ENCODE data around the gene ADCK1. TPM values are rescaled to one million over a fixed set of nuclear protein-coding genes. Genes with fewer than 3 reads are reported as not detected.

ADCK1 gene
- total RNA-seq, 4 donors from 2014 or later = 3.8 to 11.1 (median 6.8) TPM

GRCh38 chr14:77864085-77864484 is 64.2 kb downstream of the ADCK1 start:
- no peak for TF ChIP-seq POLR2A (IDR thresholded peaks at IDR 0.05)
- no peak for TF ChIP-seq CTCF (IDR thresholded peaks at IDR 0.05)
- no peak for TF ChIP-seq POLR2AphosphoS5 (IDR thresholded peaks at IDR 0.05)
- no peak overlapping the region for H3K4me3 ChIP-seq
- 67 to 80% methylated on average over 2 to 6 of the region's 6 CpGs for WGBS, 2 donors (ENCODE audit: low coverage in 1 of 2)
- H3K27ac ChIP-seq = no peak overlapping the region
- H3K9me3 ChIP-seq = no peaks in the 10 kb centered on the region
- H3K27me3 ChIP-seq = no peaks in the 10 kb centered on the region
- H3K4me1 ChIP-seq = no peaks in the 10 kb centered on the region
- peaks cover 0 to 33% of the 10 kb centered on the region in 2 donors for H3K36me3 ChIP-seq
- ATAC-seq = no peak

DNA sequence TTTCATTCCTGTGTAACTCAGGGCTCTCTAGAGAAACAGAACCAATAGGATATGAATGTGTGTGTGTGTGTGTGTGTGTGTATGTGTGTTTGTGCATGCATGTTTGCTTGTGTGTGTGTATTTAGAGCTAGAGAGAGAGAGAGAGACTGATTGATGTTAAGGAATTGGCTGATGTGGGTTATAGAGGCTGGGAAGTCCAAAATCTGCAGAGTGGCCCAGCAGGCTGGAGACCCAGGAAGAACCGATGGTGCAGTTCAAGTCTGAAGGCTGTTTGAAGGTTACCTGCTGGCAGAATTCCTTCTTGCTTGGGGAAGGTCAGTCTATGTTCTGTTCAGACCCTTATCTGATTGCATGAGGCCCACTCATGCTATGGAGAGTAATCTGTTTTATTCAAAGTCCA is 64.7 kb downstream of the ADCK1 start:
- WGBS, 2 donors (ENCODE audit: low coverage in 1 of 2) = 89 to 100% methylated on average over 1 of the region's 1 CpG

GRCh38 chr14:77865455-77865854 is 65.5 kb downstream of the ADCK1 start:
- peaks cover 0 to 25% of the 10 kb centered on the region in 2 donors for H3K36me3 ChIP-seq
- no peaks in the 10 kb centered on the region for H3K27me3 ChIP-seq
- no peak for ATAC-seq
- H3K27ac ChIP-seq = no peak overlapping the region
- no peaks in the 10 kb centered on the region for H3K9me3 ChIP-seq
- H3K4me3 ChIP-seq = no peak overlapping the region
- WGBS, 2 donors (ENCODE audit: low coverage in 1 of 2) = 96 to 98% methylated on average over 5 to 6 of the region's 6 CpGs
- no peaks in the 10 kb centered on the region for H3K4me1 ChIP-seq
- no peak for TF ChIP-seq EP300 (IDR thresholded peaks at IDR 0.05)
- TF ChIP-seq POLR2AphosphoS5 (IDR thresholded peaks at IDR 0.05) = no peak
- TF ChIP-seq CTCF (IDR thresholded peaks at IDR 0.05) = no peak
- no peak for TF ChIP-seq POLR2A (IDR thresholded peaks at IDR 0.05)

More for the DNA sequence above, 64.7 kb downstream of the ADCK1 start:
- Histone ChIP-seq H3K4me1 (no peaks in the 10 kb centered on the region), H3K36me3 (peaks cover 0 to 28% of the 10 kb centered on the region in 2 donors), H3K9me3 (no peaks in the 10 kb centered on the region), H3K27me3 (no peaks in the 10 kb centered on the region), H3K4me3 (no peak overlapping the region), H3K27ac (no peak overlapping the region)
- no peak for ATAC-seq
- no peak for TF ChIP-seq POLR2A (IDR thresholded peaks at IDR 0.05)
- TF ChIP-seq POLR2AphosphoS5 (IDR thresholded peaks at IDR 0.05) = no peak
- TF ChIP-seq CTCF (IDR thresholded peaks at IDR 0.05) = no peak
- no peak for TF ChIP-seq EP300 (IDR thresholded peaks at IDR 0.05)

DNA sequence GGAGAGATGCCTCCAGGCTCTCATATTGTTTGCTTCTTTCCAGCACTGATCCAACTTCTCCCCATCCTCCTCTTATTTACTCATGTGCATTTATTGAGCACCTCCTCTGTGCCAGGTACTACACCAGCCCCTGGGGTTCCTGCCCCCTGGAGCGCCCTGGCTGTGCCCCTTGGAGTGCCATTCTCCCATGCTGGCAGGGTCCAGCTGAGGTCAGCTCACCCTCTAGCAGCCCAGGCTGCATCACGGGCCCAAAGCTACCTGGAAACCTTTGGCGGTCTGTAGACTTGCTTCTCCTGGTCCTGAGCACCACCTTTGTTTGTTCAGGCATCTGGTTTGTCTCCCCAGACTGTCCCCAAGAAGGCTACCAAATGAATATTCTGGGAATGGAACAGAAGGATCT is 67.0 kb downstream of the ADCK1 start:
- TF ChIP-seq EP300 (IDR thresholded peaks at IDR 0.05) = no peak
- no peak for TF ChIP-seq CTCF (IDR thresholded peaks at IDR 0.05)
- TF ChIP-seq POLR2A (IDR thresholded peaks at IDR 0.05) = no peak
- TF ChIP-seq POLR2AphosphoS5 (IDR thresholded peaks at IDR 0.05) = no peak

DNA sequence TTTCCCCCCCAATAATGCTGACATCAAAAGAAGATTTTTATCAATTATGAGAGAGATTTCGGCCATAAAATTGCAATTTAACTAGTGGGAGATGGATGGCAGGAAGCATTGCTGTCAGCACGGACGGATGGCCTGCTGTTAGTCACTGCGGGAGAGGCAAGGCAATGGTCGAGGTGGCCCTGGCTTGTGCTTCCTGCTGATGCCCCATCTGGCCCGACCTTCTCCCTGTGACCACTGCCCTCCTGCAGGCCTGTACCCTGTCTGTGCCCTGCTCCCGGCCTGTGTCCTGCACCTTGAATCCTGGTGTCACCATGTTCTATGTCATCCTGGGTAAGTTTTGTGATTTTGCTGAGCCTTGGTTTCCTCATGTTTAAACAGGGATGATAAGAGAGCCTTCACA is 67.6 kb downstream of the ADCK1 start:
- Histone ChIP-seq H3K9me3 (no peaks in the 10 kb centered on the region), H3K27me3 (no peaks in the 10 kb centered on the region), H3K27ac (no peak overlapping the region), H3K4me3 (no peak overlapping the region), H3K36me3 (peaks cover 0 to 30% of the 10 kb centered on the region in 2 donors), H3K4me1 (no peaks in the 10 kb centered on the region)
- WGBS, 2 donors (ENCODE audit: low coverage in 1 of 2) = 60 to 80% methylated on average over 2 to 6 of the region's 7 CpGs
- ATAC-seq = no peak
- TF ChIP-seq POLR2AphosphoS5 (IDR thresholded peaks at IDR 0.05) (no peak), EP300 (IDR thresholded peaks at IDR 0.05) (no peak), POLR2A (IDR thresholded peaks at IDR 0.05) (no peak), CTCF (IDR thresholded peaks at IDR 0.05) (no peak)

More for the DNA sequence above, 67.0 kb downstream of the ADCK1 start:
- peaks cover 0 to 25% of the 10 kb centered on the region in 2 donors for H3K36me3 ChIP-seq
- no peak for ATAC-seq
- H3K4me3 ChIP-seq = no peak overlapping the region
- H3K27ac ChIP-seq = no peak overlapping the region
- no peaks in the 10 kb centered on the region for H3K4me1 ChIP-seq
- no peaks in the 10 kb centered on the region for H3K27me3 ChIP-seq
- WGBS, 2 donors (ENCODE audit: low coverage in 1 of 2) = 100% methylated on average over 1 of the region's 3 CpGs; no CpG with 5 or more reads in 1 of the 2 donors
- H3K9me3 ChIP-seq = no peaks in the 10 kb centered on the region
